ENCODE results near the gene SLC9A3. TPM values are rescaled to one million over a fixed set of nuclear protein-coding genes. Genes with fewer than 3 reads are reported as not detected.

Gene SLC9A3
- total RNA-seq, 4 donors from 2014 or later: 5.9 to 8.2 (median 7.6) TPM

- H3K4me3 ChIP-seq (replicated peaks in 1 of 3): no peak overlapping the region
- H3K4me1 ChIP-seq: no peaks in the 10 kb centered on the region
- no peaks in the 10 kb centered on the region for H3K9me3 ChIP-seq
- no peak for DNase-seq
- WGBS, 2 donors: 63 to 78% methylated on average over 25 to 27 of the region's 35 CpGs
- no peaks in the 10 kb centered on the region for H3K27me3 ChIP-seq
- intact Hi-C loops (cut with DNase I): no loop called here
- H3K36me3 ChIP-seq: no peaks in the 10 kb centered on the region
- no peak for TF ChIP-seq CTCF (IDR thresholded peaks at IDR 0.05)
- TF ChIP-seq POLR2A (IDR thresholded peaks at IDR 0.05): no peak
- H3K27ac ChIP-seq: no peak overlapping the region
Observed at GRCh38 chr5:429453-430188, 94.6 kb downstream of the SLC9A3 start.

- no peak overlapping the region for H3K27ac ChIP-seq
- no peaks in the 10 kb centered on the region for H3K4me1 ChIP-seq
- no peaks in the 10 kb centered on the region for H3K9me3 ChIP-seq
- no peak overlapping the region for H3K4me3 ChIP-seq (replicated peaks in 1 of 3)
- no peak for DNase-seq
- WGBS, 2 donors: 71 to 86% methylated on average over 15 to 17 of the region's 22 CpGs
- TF ChIP-seq CTCF (IDR thresholded peaks at IDR 0.05) (no peak), POLR2A (IDR thresholded peaks at IDR 0.05) (no peak)
- H3K27me3 ChIP-seq: no peaks in the 10 kb centered on the region
- intact Hi-C loops (cut with DNase I): no loop called here
- H3K36me3 ChIP-seq: no peaks in the 10 kb centered on the region
Observed at GRCh38 chr5:428754-429452, 95.3 kb downstream of the SLC9A3 start.

- no peaks in the 10 kb centered on the region for H3K4me1 ChIP-seq
- no peak for DNase-seq
- no peaks in the 10 kb centered on the region for H3K36me3 ChIP-seq
- intact Hi-C loops (cut with DNase I): no loop called here
- no peak for TF ChIP-seq POLR2A (IDR thresholded peaks at IDR 0.05)
- no peak for TF ChIP-seq CTCF (IDR thresholded peaks at IDR 0.05)
- no peaks in the 10 kb centered on the region for H3K27me3 ChIP-seq
- no peak overlapping the region for H3K27ac ChIP-seq
- H3K9me3 ChIP-seq: no peaks in the 10 kb centered on the region
- H3K4me3 ChIP-seq (replicated peaks in 1 of 3): no peak overlapping the region
- 86 to 87% methylated on average over 10 to 11 of the region's 11 CpGs for WGBS, 2 donors
Observed at GRCh38 chr5:428219-428618, 96.0 kb downstream of the SLC9A3 start.

GRCh38 chr5:427415-428087 lies 96.7 kb downstream of the SLC9A3 start:
- TF ChIP-seq POLR2A (IDR thresholded peaks at IDR 0.05): no peak
- TF ChIP-seq CTCF (IDR thresholded peaks at IDR 0.05): no peak
- 86 to 90% methylated on average over 33 to 39 of the region's 39 CpGs for WGBS, 2 donors
- no peak for DNase-seq
- no peaks in the 10 kb centered on the region for H3K9me3 ChIP-seq
- no peak overlapping the region for H3K27ac ChIP-seq
- no peaks in the 10 kb centered on the region for H3K36me3 ChIP-seq
- intact Hi-C loops (cut with DNase I): no loop called here
- no peaks in the 10 kb centered on the region for H3K27me3 ChIP-seq
- no peak overlapping the region for H3K4me3 ChIP-seq (replicated peaks in 1 of 3)
- H3K4me1 ChIP-seq: no peaks in the 10 kb centered on the region
